ENCODE results near the gene MAPK1.

Gene MAPK1

DNA sequence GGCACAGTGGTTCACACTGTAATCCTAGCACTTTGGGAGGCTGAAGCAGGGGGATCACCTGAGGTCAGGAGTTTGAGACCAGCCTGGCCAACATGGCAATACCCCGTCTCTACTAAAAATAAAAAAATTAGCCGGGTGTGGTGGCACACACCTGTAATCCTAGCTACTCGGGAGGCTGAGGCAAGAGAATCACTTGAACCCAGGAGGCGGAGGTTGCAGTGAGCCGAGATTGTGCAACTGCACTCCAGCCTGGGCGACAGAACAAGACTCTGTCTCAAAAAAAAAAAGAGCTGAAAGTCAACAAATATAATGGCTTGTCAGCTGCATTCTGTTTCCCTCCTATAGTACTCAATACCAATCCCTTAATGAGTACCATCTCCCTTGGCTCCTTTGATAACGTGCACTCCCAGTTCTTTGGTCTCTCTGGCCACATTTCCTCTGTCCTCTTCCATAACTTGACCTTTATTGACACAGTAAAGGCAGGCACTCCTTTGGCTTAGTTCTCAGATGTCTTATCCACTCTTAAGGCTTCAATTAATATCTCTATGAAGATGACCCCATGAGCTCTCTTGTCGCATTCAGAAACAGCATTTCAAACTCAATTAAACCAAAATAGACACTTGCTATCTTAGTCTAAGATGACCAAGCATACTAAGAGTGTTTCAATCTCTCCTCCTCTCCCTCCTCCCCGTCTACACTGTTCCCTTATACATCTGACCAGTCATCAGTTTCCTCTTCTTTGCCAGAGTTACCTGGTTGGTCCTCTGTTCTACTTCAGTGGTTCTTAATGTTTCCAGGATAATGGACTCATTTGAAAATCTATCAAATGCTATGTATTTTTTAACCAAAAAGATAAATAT, 4.8 kb downstream of the MAPK1 start:
- H3K27ac ChIP-seq (ENCODE audit: low read depth, low read length): no peak overlapping the region
- peaks cover 98% of the 10 kb centered on the region for H3K79me2 ChIP-seq (ENCODE audit: control insufficient read depth, low read length)
- no peaks in the 10 kb centered on the region for H3K9me3 ChIP-seq (ENCODE audit: control insufficient read depth, insufficient read depth, low read length)
- peaks cover 66% of the 10 kb centered on the region for H3K4me1 ChIP-seq (ENCODE audit: control insufficient read depth, low read length)
- H4K20me1 ChIP-seq (ENCODE audit: control insufficient read depth, insufficient read depth, low read depth, low read length): peaks cover 40% of the 10 kb centered on the region
- no peak overlapping the region for H3K4me2 ChIP-seq (ENCODE audit: low read length)
- H3F3A ChIP-seq (ENCODE audit: control insufficient read depth, insufficient read depth): no peaks in the 10 kb centered on the region
- H3K36me3 ChIP-seq (ENCODE audit: control insufficient read depth, low read length): peaks cover 26% of the 10 kb centered on the region
- no peak overlapping the region for H3K4me3 ChIP-seq (ENCODE audit: low read length)
- no peaks in the 10 kb centered on the region for H3K9me2 ChIP-seq (replicated peaks; ENCODE audit: control insufficient read depth, low read length)
- no peak for TF ChIP-seq EZH2phosphoT487 (IDR thresholded peaks at IDR 0.05; ENCODE audit: borderline replicate concordance, low read length)
- TF ChIP-seq, protein P1, sequence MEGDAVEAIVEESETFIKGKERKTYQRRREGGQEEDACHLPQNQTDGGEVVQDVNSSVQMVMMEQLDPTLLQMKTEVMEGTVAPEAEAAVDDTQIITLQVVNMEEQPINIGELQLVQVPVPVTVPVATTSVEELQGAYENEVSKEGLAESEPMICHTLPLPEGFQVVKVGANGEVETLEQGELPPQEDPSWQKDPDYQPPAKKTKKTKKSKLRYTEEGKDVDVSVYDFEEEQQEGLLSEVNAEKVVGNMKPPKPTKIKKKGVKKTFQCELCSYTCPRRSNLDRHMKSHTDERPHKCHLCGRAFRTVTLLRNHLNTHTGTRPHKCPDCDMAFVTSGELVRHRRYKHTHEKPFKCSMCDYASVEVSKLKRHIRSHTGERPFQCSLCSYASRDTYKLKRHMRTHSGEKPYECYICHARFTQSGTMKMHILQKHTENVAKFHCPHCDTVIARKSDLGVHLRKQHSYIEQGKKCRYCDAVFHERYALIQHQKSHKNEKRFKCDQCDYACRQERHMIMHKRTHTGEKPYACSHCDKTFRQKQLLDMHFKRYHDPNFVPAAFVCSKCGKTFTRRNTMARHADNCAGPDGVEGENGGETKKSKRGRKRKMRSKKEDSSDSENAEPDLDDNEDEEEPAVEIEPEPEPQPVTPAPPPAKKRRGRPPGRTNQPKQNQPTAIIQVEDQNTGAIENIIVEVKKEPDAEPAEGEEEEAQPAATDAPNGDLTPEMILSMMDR (IDR thresholded peaks at IDR 0.05; ENCODE audit: low read depth, low read length, poor library complexity, severe bottlenecking): no peak
- no peaks in the 10 kb centered on the region for H3K27me3 ChIP-seq (ENCODE audit: control insufficient read depth, low read length)

DNA sequence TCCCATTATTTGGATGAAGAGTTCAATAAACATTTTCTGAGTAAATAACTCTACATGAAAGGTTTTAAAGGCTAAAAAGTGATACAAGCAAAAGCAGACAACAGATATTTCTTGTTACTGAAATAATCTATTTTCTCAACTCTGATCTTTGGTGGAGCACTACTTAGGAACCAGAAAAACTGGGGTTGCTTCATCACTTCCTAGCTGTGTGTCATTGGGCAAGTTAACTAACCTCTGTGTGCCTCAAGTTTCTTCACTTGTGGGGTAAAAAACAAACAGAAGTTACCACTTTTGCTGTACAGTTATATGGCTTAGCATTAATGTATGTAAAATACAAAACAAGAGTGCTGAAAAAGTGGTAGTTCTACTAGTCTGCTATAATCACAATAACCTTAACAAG, 5.6 kb downstream of the MAPK1 start:
- Histone ChIP-seq H3K36me3 (ENCODE audit: control insufficient read depth, low read length) (peaks cover 24% of the 10 kb centered on the region), H3K9me3 (ENCODE audit: control insufficient read depth, insufficient read depth, low read length) (no peaks in the 10 kb centered on the region), H4K20me1 (ENCODE audit: control insufficient read depth, insufficient read depth, low read depth, low read length) (peaks cover 42% of the 10 kb centered on the region), H3K4me2 (ENCODE audit: low read length) (no peak overlapping the region), H3K27me3 (ENCODE audit: control insufficient read depth, low read length) (no peaks in the 10 kb centered on the region), H3K9me2 (replicated peaks; ENCODE audit: control insufficient read depth, low read length) (no peaks in the 10 kb centered on the region), H3K27ac (ENCODE audit: low read depth, low read length) (no peak overlapping the region), H3K79me2 (ENCODE audit: control insufficient read depth, low read length) (peaks cover 100% of the 10 kb centered on the region), H3F3A (ENCODE audit: control insufficient read depth, insufficient read depth) (no peaks in the 10 kb centered on the region), H3K4me1 (ENCODE audit: control insufficient read depth, low read length) (peaks cover 70% of the 10 kb centered on the region), H3K4me3 (ENCODE audit: low read length) (no peak overlapping the region)
- no peak for TF ChIP-seq EZH2phosphoT487 (IDR thresholded peaks at IDR 0.05; ENCODE audit: borderline replicate concordance, low read length)
- TF ChIP-seq, protein P1 (IDR thresholded peaks at IDR 0.05; ENCODE audit: low read depth, low read length, poor library complexity, severe bottlenecking): no peak

DNA sequence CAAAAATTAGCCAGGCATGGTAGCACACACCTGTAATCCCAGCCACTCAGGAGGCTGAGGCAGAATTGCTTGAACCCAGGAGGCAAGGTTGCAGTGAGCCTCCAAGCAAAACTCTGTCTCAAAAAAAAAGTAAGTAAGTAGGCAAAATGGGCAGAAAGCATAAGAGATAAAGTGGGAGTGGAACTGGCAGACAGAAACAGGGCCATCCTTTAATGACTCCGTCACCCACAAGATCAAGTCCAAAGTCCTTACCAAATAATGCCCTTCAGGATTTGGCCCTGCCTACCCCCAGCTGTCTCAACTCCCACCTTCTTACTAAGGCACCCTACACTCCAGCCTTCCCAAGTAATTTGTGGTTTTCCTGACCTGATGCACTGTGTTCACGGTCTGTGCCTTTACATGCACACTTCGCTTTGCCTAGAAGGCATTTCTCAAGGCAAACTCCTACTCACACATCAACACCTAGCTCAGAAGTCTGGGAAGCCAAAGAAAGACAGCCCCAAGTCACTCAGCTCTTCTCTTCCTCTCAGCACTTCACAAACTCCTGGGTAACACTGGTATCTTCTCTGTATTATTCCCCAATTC, 6.1 kb downstream of the MAPK1 start:
- H3K4me2 ChIP-seq (ENCODE audit: low read length): no peak overlapping the region
- H3K79me2 ChIP-seq (ENCODE audit: control insufficient read depth, low read length): peaks cover 100% of the 10 kb centered on the region
- H3K4me3 ChIP-seq (ENCODE audit: low read length): no peak overlapping the region
- H3K27ac ChIP-seq (ENCODE audit: low read depth, low read length): no peak overlapping the region
- H3K36me3 ChIP-seq (ENCODE audit: control insufficient read depth, low read length): peaks cover 19% of the 10 kb centered on the region
- H3K9me2 ChIP-seq (replicated peaks; ENCODE audit: control insufficient read depth, low read length): no peaks in the 10 kb centered on the region
- TF ChIP-seq, protein P1 (IDR thresholded peaks at IDR 0.05; ENCODE audit: low read depth, low read length, poor library complexity, severe bottlenecking): no peak
- no peak for TF ChIP-seq EZH2phosphoT487 (IDR thresholded peaks at IDR 0.05; ENCODE audit: borderline replicate concordance, low read length)
- peaks cover 42% of the 10 kb centered on the region for H4K20me1 ChIP-seq (ENCODE audit: control insufficient read depth, insufficient read depth, low read depth, low read length)
- peaks cover 70% of the 10 kb centered on the region for H3K4me1 ChIP-seq (ENCODE audit: control insufficient read depth, low read length)
- no peaks in the 10 kb centered on the region for H3K27me3 ChIP-seq (ENCODE audit: control insufficient read depth, low read length)
- H3F3A ChIP-seq (ENCODE audit: control insufficient read depth, insufficient read depth): no peaks in the 10 kb centered on the region
- no peaks in the 10 kb centered on the region for H3K9me3 ChIP-seq (ENCODE audit: control insufficient read depth, insufficient read depth, low read length)

All from DOHH2 (cell line).